HL-60 (cell line): Measurements from ENCODE around the gene HLA-DQA2.

Experiments
- DNase-seq, 2 experiments: peaks; one replicate each; pipeline ENCODE4 v3.0.0-alpha.2; 2010 to 2020; ENCODE audit warnings: low read depth in 1 of 2, low spot score in 1 of 2
- H3K27ac ChIP-seq: fragments of 250-450 bp; sonication (Bioruptor Pico); replicated peaks from 2 replicates; pipeline ENCODE4 v1.5.1; 2020; ENCODE audit warnings: mild to moderate bottlenecking, moderate library complexity
- H3K27me3 ChIP-seq: fragments of 250-450 bp; sonication (Bioruptor Pico); 2 replicates; pipeline ENCODE4 v1.5.1; 2021; ENCODE audit warnings: mild to moderate bottlenecking, moderate library complexity; ENCODE audit not compliant: insufficient read depth, poor library complexity, severe bottlenecking
- H3K4me3 ChIP-seq: replicated peaks from 2 replicates; pipeline ENCODE4 v1.5.1; 2011; ENCODE audit warnings: mild to moderate bottlenecking, control low read depth, low read length; ENCODE audit not compliant: insufficient read depth
- CTCF ChIP-seq: IDR thresholded peaks from one replicate; pipeline ENCODE4 v1.5.1; 2011; ENCODE audit warnings: low read length, control low read depth, inconsistent platforms; ENCODE audit not compliant: insufficient read depth
- GABPA ChIP-seq: IDR thresholded peaks from 2 replicates; pipeline ENCODE4 v1.6.1; 2012; ENCODE audit warnings: low read depth
- POLR2AphosphoS5 ChIP-seq: IDR thresholded peaks from 2 replicates; pipeline ENCODE4 v1.6.1; 2012; ENCODE audit warnings: low read depth
- REST ChIP-seq: IDR thresholded peaks from 2 replicates; pipeline ENCODE4 v1.6.1; 2012; ENCODE audit warnings: low read depth; ENCODE audit not compliant: insufficient replicate concordance
- SPI1 ChIP-seq: IDR thresholded peaks from 2 replicates; pipeline ENCODE4 v1.6.1; 2012; ENCODE audit warnings: low read depth, mild to moderate bottlenecking, borderline replicate concordance

Gene HLA-DQA2

GRCh38 chr6:32759669-32760068 lies 18.5 kb downstream of the HLA-DQA2 start:
- DNase-seq: no peak
- TF ChIP-seq GABPA (no peak), REST (no peak), SPI1 (no peak), POLR2AphosphoS5 (no peak), CTCF (no peak)
- Histone ChIP-seq H3K4me3 (no peak overlapping the region), H3K27me3 (no peaks in the 10 kb centered on the region), H3K27ac (no peak overlapping the region)

- Histone ChIP-seq H3K27me3 (no peaks in the 10 kb centered on the region), H3K4me3 (no peak overlapping the region), H3K27ac (no peak overlapping the region)
- DNase-seq: no peak
- TF ChIP-seq GABPA (no peak), CTCF (no peak)
Observed at GRCh38 chr6:32761072-32761471, 19.9 kb downstream of the HLA-DQA2 start.

GRCh38 chr6:32761548-32761947 lies 20.4 kb downstream of the HLA-DQA2 start:
- DNase-seq: no peak
- Histone ChIP-seq H3K27ac (no peak overlapping the region), H3K4me3 (no peak overlapping the region), H3K27me3 (no peaks in the 10 kb centered on the region)
- TF ChIP-seq REST (no peak), CTCF (no peak), SPI1 (no peak), POLR2AphosphoS5 (no peak)

GRCh38 chr6:32763421-32763820 lies 22.2 kb downstream of the HLA-DQA2 start, which contains the start of gene HLA-DQB2:
Gene HLA-DQB2 (minus strand): TSS chr6:32763532. CDS start chr6:32763470, 62 bp downstream.
- no peak for DNase-seq
- no peak for TF ChIP-seq REST
- TF ChIP-seq POLR2AphosphoS5: no peak
- no peak for TF ChIP-seq SPI1
- no peak for TF ChIP-seq CTCF
- no peak for TF ChIP-seq GABPA
- Histone ChIP-seq H3K27me3 (peaks cover 5% of the 10 kb centered on the region), H3K4me3 (no peak within 1 kb of the TSS), H3K27ac (no peak within 1 kb of the TSS)
